HepG2 (cell line): Measurements from ENCODE around the gene TRIM37. TPM values are rescaled to one million over a fixed set of nuclear protein-coding genes. Genes with fewer than 3 reads are reported as not detected.

Source experiments
- ATAC-seq: fragments of 200-7000 bp; cut with Tn5 transposase; 3 replicates; pipeline ENCODE4 v1.9.1; 2020; ENCODE audit warnings: mild to moderate bottlenecking, moderate library complexity
- BruUV-seq: library from RNA; stranded (reverse); fragments of 400-500 nt; replicated peaks from 2 replicates; lab custom pipeline; 2021; lab: Mats Ljungman, UMichigan
- CTCF ChIA-PET: fragments of 300-600 bp; formaldehyde crosslinking; extraction: SDS; loops from one replicate; lab custom pipeline; 2021; ENCODE audit warnings: low total read pairs, inconsistent platforms, low intra/inter-chr PET ratio; lab: Yijun Ruan, JAX
- POLR2A ChIA-PET: fragments of 350-600 bp; sonication (Branson Sonifier 250); formaldehyde crosslinking; loops from one replicate; lab custom pipeline; 2020; ENCODE audit warnings: antibody characterized with exemption, inconsistent platforms; lab: Yijun Ruan, JAX
- DNase-seq: peaks from one replicate; pipeline ENCODE4 v3.0.0-alpha.2; 2015; ENCODE audit warnings: low spot score
- FAIRE-seq: peaks from 3 replicates; lab custom pipeline; 2011; peaks lifted over from hg19 to GRCh38; lab: Jason Lieb, UNC
- H2AFZ ChIP-seq: one replicate; pipeline ENCODE4 v1.6.1; 2011; ENCODE audit warnings: low read length, inconsistent platforms
- H3K27ac ChIP-seq: fragments of 300-600 bp; 3 replicates; pipeline ENCODE4 v1.8.0; 2011; ENCODE audit warnings: mixed run types, mild to moderate bottlenecking, mixed read lengths, low read length, inconsistent platforms; ENCODE audit not compliant: insufficient read depth; ENCODE audit errors: extremely low read length
- H3K27me3 ChIP-seq, 2 experiments: fragments of 200-600 bp in 1 of 2; 2 replicates in 1 of 2; 3 replicates in 1 of 2; pipeline versions ENCODE4 v1.6.0 to v1.8.0; 2011; ENCODE audit warnings: low read length in 2 of 2, mild to moderate bottlenecking in 2 of 2, moderate library complexity in 2 of 2, inconsistent platforms in 1 of 2; ENCODE audit not compliant: insufficient read depth in 2 of 2, control insufficient read depth in 1 of 2
- H3K36me3 ChIP-seq, 2 experiments: fragments of 200-600 bp in 1 of 2; replicated peaks in 1 of 2; 2 replicates in 1 of 2; 3 replicates in 1 of 2; pipeline versions ENCODE4 v1.5.1 to v1.8.0; 2011; ENCODE audit warnings: low read length in 2 of 2, inconsistent platforms in 1 of 2; ENCODE audit not compliant: insufficient read depth in 2 of 2, control insufficient read depth in 1 of 2
- H3K4me1 ChIP-seq: 2 replicates; pipeline ENCODE4 v1.5.1; 2012; ENCODE audit warnings: low read length, inconsistent platforms; ENCODE audit not compliant: insufficient read depth
- H3K4me2 ChIP-seq: 2 replicates; pipeline ENCODE4 v1.6.0; 2011; ENCODE audit warnings: low read depth, low read length, inconsistent platforms
- H3K4me3 ChIP-seq, 3 experiments: fragments of 200-600 bp in 1 of 3; sonication (generic), shearing (Covaris generic) in 1 of 3; replicated peaks in 1 of 3; 2 replicates each; pipeline ENCODE4 v1.5.1; 2011 to 2016; ENCODE audit warnings: low read length in 3 of 3, inconsistent platforms in 2 of 3, low read depth in 2 of 3, mild to moderate bottlenecking in 2 of 3, control low read depth in 1 of 3, mixed read lengths in 1 of 3; ENCODE audit not compliant: insufficient read depth in 1 of 3
- H3K79me2 ChIP-seq: one replicate; pipeline ENCODE4 v1.6.1; 2011; ENCODE audit warnings: low read length, inconsistent platforms; ENCODE audit not compliant: insufficient read depth
- H3K9ac ChIP-seq: 2 replicates; pipeline ENCODE4 v1.6.0; 2011; ENCODE audit warnings: mild to moderate bottlenecking, low read depth, low read length, inconsistent platforms; ENCODE audit not compliant: insufficient read depth
- H3K9me3 ChIP-seq: 2 replicates; pipeline ENCODE4 v1.5.1; 2012; ENCODE audit warnings: mild to moderate bottlenecking, low read length
- H4K20me1 ChIP-seq: 2 replicates; pipeline ENCODE4 v1.6.0; 2011; ENCODE audit warnings: inconsistent platforms, mild to moderate bottlenecking, low read length, moderate library complexity; ENCODE audit not compliant: insufficient read depth
- FOXK2 ChIP-seq: fragments of 450-650 bp; IDR thresholded peaks from 2 replicates; pipeline ENCODE4 v1.6.1; 2016
- HNRNPUL1 ChIP-seq: fragments of 200-400 bp; formaldehyde crosslinking; IDR thresholded peaks from 2 replicates; pipeline ENCODE4 v1.6.1; 2017; ENCODE audit warnings: low read depth, mild to moderate bottlenecking, low read length, moderate library complexity
- ISL2 ChIP-seq: sonication (generic); formaldehyde crosslinking; IDR thresholded peaks from 2 replicates; pipeline ENCODE4 v1.5.0; 2020; ENCODE audit warnings: missing genetic modification reagents
- MTF1 ChIP-seq: sonication (generic); formaldehyde crosslinking; IDR thresholded peaks from 2 replicates; pipeline ENCODE4 v1.5.0; 2020; ENCODE audit warnings: missing genetic modification reagents
- NFE2 ChIP-seq: sonication (generic); formaldehyde crosslinking; IDR thresholded peaks from 2 replicates; pipeline ENCODE4 v1.4.0; 2020; ENCODE audit warnings: missing genetic modification reagents
- NR1H2 ChIP-seq: sonication (generic); formaldehyde crosslinking; IDR thresholded peaks from 2 replicates; pipeline ENCODE4 v1.8.1; 2022; ENCODE audit warnings: low read depth, missing genetic modification reagents, borderline replicate concordance
- NR2F1 ChIP-seq, 2 experiments: fragments of 450-650 bp in 1 of 2; formaldehyde crosslinking in 1 of 2; IDR thresholded peaks; 2 replicates each; pipeline versions ENCODE4 v1.5.0 to v1.6.1; 2016 to 2020; ENCODE audit warnings: mild to moderate bottlenecking in 1 of 2, missing compliant biosample characterization in 1 of 2, missing genetic modification reagents in 1 of 2, moderate library complexity in 1 of 2
- PHF20 ChIP-seq: sonication (generic); formaldehyde crosslinking; IDR thresholded peaks from 2 replicates; pipeline ENCODE4 v1.5.0; 2020; ENCODE audit warnings: mild to moderate bottlenecking, missing genetic modification reagents
- POLR2G ChIP-seq: fragments of 200-400 bp; formaldehyde crosslinking; IDR thresholded peaks from 2 replicates; pipeline ENCODE4 v1.6.1; 2018; ENCODE audit warnings: mild to moderate bottlenecking, low read depth, low read length, moderate library complexity
- SKI ChIP-seq: fragments of 450-650 bp; IDR thresholded peaks from one replicate; pipeline ENCODE4 v1.6.1; 2018; ENCODE audit warnings: mild to moderate bottlenecking; ENCODE audit not compliant: partially characterized antibody
- TAF1 ChIP-seq: sonication (generic); formaldehyde crosslinking; IDR thresholded peaks from 2 replicates; pipeline ENCODE4 v1.4.0; 2020; ENCODE audit warnings: missing genetic modification reagents
- ZBTB38 ChIP-seq: sonication (generic); formaldehyde crosslinking; IDR thresholded peaks from 2 replicates; pipeline ENCODE4 v1.5.1; 2020; ENCODE audit warnings: mild to moderate bottlenecking, missing genetic modification reagents
- ZNF281 ChIP-seq: sonication (generic); formaldehyde crosslinking; IDR thresholded peaks from 2 replicates; pipeline ENCODE4 v1.4.0; 2020; ENCODE audit warnings: missing genetic modification reagents, borderline replicate concordance
- ZNF432 ChIP-seq: sonication (generic); formaldehyde crosslinking; IDR thresholded peaks from 2 replicates; pipeline ENCODE4 v1.5.0; 2020; ENCODE audit warnings: missing genetic modification reagents, mild to moderate bottlenecking, borderline replicate concordance
- ZNF557 ChIP-seq: sonication (generic); formaldehyde crosslinking; IDR thresholded peaks from 2 replicates; pipeline ENCODE4 v1.4.0; 2020; ENCODE audit warnings: missing genetic modification reagents
- ZNF572 ChIP-seq: sonication (generic); formaldehyde crosslinking; IDR thresholded peaks from 2 replicates; pipeline ENCODE4 v1.5.1; 2020; ENCODE audit warnings: mild to moderate bottlenecking, missing genetic modification reagents
- ZNF788 ChIP-seq: sonication (generic); formaldehyde crosslinking; IDR thresholded peaks from 2 replicates; pipeline ENCODE4 v1.5.0; 2020; ENCODE audit warnings: mild to moderate bottlenecking, missing genetic modification reagents, borderline replicate concordance
- ZNF790 ChIP-seq: sonication (generic); formaldehyde crosslinking; IDR thresholded peaks from 2 replicates; pipeline ENCODE4 v1.8.0; 2022; ENCODE audit warnings: missing genetic modification reagents, mild to moderate bottlenecking, borderline replicate concordance
- WGBS: methylation state at CpG from one replicate; pipeline ENCODE4 v1.1.6; 2017; ENCODE audit warnings: low lambda C conversion rate; 5-methylcytosine and 5-hydroxymethylcytosine counted together
- in situ Hi-C: cut with HindIII; loops from 2 replicates; pipeline ENCODE4 v1.10.0; 2017; ENCODE audit warnings: low pct_unique_long_range_greater_than_20kb; ENCODE audit not compliant: extremely low pct_ligation_motif_present
- intact Hi-C: fragments of 100-400 bp; cut with micrococcal nuclease; formaldehyde crosslinking; loops from one replicate; pipeline ENCODE4 v1.10.0; 2022; ENCODE audit not compliant: unreplicated experiment
- polyA plus RNA-seq, 8 experiments: library from polyadenylated mRNA; depleted of rRNA in 3 of 8; stranded (reverse) in 7 of 8; unstranded in 1 of 8; fragments of >200 nt; fragmentation: Illumina TruSeq in 4 of 8; extraction: Trizol in 4 of 8; gene quantifications; 2 replicates each; pipeline versions ENCODE4 v1.2.1 to v1.2.3, GENCODE V29; 2011 to 2016; ENCODE audit warnings: low read depth in 4 of 8, missing spikeins in 1 of 8, mixed read lengths in 1 of 8; ENCODE audit not compliant: insufficient read depth in 1 of 8
- total RNA-seq, 5 experiments: library from RNA; depleted of rRNA; stranded (reverse); fragments of >200 nt; fragmentation: Illumina TruSeq; extraction: Trizol; gene quantifications; 2 replicates each; pipeline ENCODE4 v1.2.3, GENCODE V29; 2016; ENCODE audit warnings: low read depth in 1 of 5
- TF ChIP-seq, protein P1 (sequence below): sonication (generic); formaldehyde crosslinking; IDR thresholded peaks from 2 replicates; pipeline ENCODE4 v1.5.0; 2020; ENCODE audit warnings: missing genetic modification reagents

The TRIM37 gene
- total and polyA plus RNA-seq, 2 of the 13 experiments (the other 11 are each of a cell fraction or from before 2014, with no cell fraction given): 12.4 to 39.1 TPM

DNA sequence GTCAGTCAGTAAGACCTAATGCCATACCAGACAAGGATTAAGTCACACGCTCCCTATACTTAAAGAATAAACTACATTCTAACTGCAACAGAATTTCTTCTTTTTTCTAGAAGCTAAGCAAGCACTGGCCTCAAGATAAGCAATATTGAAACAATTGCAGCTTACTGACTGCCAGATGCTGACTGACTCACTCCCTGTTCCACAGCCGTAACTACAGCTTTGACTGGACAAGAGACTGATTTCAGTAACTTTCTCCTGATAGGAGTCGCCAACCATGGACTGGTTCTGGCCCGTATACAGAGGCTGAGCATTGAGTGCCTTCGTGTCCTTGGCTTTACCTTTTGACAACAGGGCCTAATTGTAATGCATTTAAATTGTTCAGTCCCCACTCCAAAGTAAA, 67.9 kb downstream of the TRIM37 start:
- no TSS peak for BruUV-seq
- TF ChIP-seq HNRNPUL1 (no peak), ZNF557 (CRISPR knock-in tag) (no peak), ZBTB38 (CRISPR knock-in tag) (no peak)
- TF ChIP-seq, protein P1, sequence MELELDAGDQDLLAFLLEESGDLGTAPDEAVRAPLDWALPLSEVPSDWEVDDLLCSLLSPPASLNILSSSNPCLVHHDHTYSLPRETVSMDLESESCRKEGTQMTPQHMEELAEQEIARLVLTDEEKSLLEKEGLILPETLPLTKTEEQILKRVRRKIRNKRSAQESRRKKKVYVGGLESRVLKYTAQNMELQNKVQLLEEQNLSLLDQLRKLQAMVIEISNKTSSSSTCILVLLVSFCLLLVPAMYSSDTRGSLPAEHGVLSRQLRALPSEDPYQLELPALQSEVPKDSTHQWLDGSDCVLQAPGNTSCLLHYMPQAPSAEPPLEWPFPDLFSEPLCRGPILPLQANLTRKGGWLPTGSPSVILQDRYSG: no peak
- H3K4me1 ChIP-seq: no peaks in the 10 kb centered on the region
- ATAC-seq (no peak), FAIRE-seq (no peak), DNase-seq (no peak)
- no peak overlapping the region for H2AFZ ChIP-seq
- in situ Hi-C loops: no loop called here
- no peaks in the 10 kb centered on the region for H3K9me3 ChIP-seq
- ChIA-PET CTCF (no interaction called here), POLR2A (no interaction called here)
- no peak overlapping the region for H3K4me3 ChIP-seq
- H3K79me2 ChIP-seq: no peaks in the 10 kb centered on the region
- WGBS: over 99% methylated on average over 5 of the region's 5 CpGs
- intact Hi-C loops: no loop called here
- no peaks in the 10 kb centered on the region for H4K20me1 ChIP-seq
- no peak overlapping the region for H3K27ac ChIP-seq
- peaks cover 10 to 38% of the 10 kb centered on the region in 2 experiments for H3K36me3 ChIP-seq
- no peak overlapping the region for H3K4me2 ChIP-seq
- H3K9ac ChIP-seq: no peak overlapping the region
- no peaks in the 10 kb centered on the region for H3K27me3 ChIP-seq

DNA sequence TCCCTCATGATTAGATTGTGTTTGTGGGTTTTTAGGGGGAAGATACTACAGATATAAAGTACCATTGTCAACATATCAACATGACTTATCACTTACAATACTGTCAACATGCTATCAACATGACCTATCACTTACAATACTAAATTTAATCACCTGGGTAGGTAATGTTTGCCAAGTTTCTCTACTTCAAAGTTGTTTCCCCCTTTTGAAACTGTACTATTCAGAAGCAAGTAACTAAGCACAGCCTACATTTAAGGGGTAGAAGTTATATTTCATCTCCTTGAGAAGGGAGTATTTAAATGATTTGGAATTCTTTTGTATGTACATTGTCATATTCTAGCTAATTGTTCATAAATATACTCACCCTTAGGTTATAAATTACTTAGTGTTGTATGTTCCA, 68.7 kb downstream of the TRIM37 start:
- no peak for FAIRE-seq
- no peaks in the 10 kb centered on the region for H3K9me3 ChIP-seq
- no peak overlapping the region for H3K9ac ChIP-seq
- H3K27me3 ChIP-seq: no peaks in the 10 kb centered on the region
- H3K4me3 ChIP-seq: no peak overlapping the region
- peaks cover 9 to 31% of the 10 kb centered on the region in 2 experiments for H3K36me3 ChIP-seq
- H3K4me2 ChIP-seq: no peak overlapping the region
- ChIA-PET POLR2A (no interaction called here), CTCF (no interaction called here)
- DNase-seq: no peak
- no peak overlapping the region for H3K27ac ChIP-seq
- BruUV-seq: no TSS peak
- no peaks in the 10 kb centered on the region for H4K20me1 ChIP-seq
- ATAC-seq: no peak
- H2AFZ ChIP-seq: no peak overlapping the region
- no peaks in the 10 kb centered on the region for H3K4me1 ChIP-seq
- in situ Hi-C loops: no loop called here
- H3K79me2 ChIP-seq: no peaks in the 10 kb centered on the region
- intact Hi-C loops: no loop called here
- TF ChIP-seq ZNF790 (no peak), SKI (no peak), ZNF432 (CRISPR knock-in tag) (no peak), POLR2G (no peak), NR1H2 (no peak), ZNF788 (CRISPR knock-in tag) (no peak), FOXK2 (no peak), TAF1 (CRISPR knock-in tag) (no peak), ZNF281 (CRISPR knock-in tag) (no peak), ZNF572 (no peak), PHF20 (CRISPR knock-in tag) (no peak), ISL2 (CRISPR knock-in tag) (no peak), NR2F1 (CRISPR knock-in tag; IDR thresholded peaks at IDR 0.05) (no peak), MTF1 (CRISPR knock-in tag) (no peak), NFE2 (CRISPR knock-in tag) (no peak)
